ENCODE results near the gene PRPF18. TPM values are rescaled to one million over a fixed set of nuclear protein-coding genes. Genes with fewer than 3 reads are reported as not detected.
A peak's percentile ranks its signal among the peaks of the same experiment; 100 is the strongest.

PRPF18 gene
- total RNA-seq, 1 donor from 2014 or later, result 21.0 TPM

GRCh38 chr10:13658871-13659685 lies 72.3 kb downstream of the PRPF18 start:
- Histone ChIP-seq H3K4me2 (ENCODE audit: low read length) (no peak overlapping the region), H3K4me1 (ENCODE audit: insufficient read depth, low read length) (peaks cover 24% of the 10 kb centered on the region), H3K9ac (ENCODE audit: low read length) (peak overlapping the region; percentile 25), H3K4me3 (ENCODE audit: insufficient read depth, low read depth, low read length) (no peak overlapping the region), H3K79me2 (ENCODE audit: insufficient read depth, low read length) (peaks cover 15% of the 10 kb centered on the region), H3K9me3 (ENCODE audit: insufficient read depth, low read depth, low read length) (no peaks in the 10 kb centered on the region), H3K36me3 (ENCODE audit: insufficient read depth, low read length) (peaks cover 81% of the 10 kb centered on the region), H3K27ac (ENCODE audit: low read depth, low read length) (peak overlapping the region; percentile 43), H3K27me3 (ENCODE audit: insufficient read depth, low read length) (no peaks in the 10 kb centered on the region), H4K20me1 (ENCODE audit: insufficient read depth, low read length) (peaks cover 30% of the 10 kb centered on the region), H2AFZ (ENCODE audit: low read depth, low read length) (no peak overlapping the region)
- no peaks in the 10 kb centered on the region for H3K9me3 Mint-ChIP-seq (ENCODE audit: unreplicated experiment)
- H3K4me3 Mint-ChIP-seq (ENCODE audit: unreplicated experiment), result no peak overlapping the region
- peaks cover 26% of the 10 kb centered on the region for H3K36me3 Mint-ChIP-seq (ENCODE audit: low read depth, unreplicated experiment)
- TF ChIP-seq EZH2 (IDR thresholded peaks at IDR 0.05; ENCODE audit: insufficient read depth, low read length), result no peak
- TF ChIP-seq CTCF (IDR thresholded peaks at IDR 0.05; ENCODE audit: insufficient read depth, low read depth, low read length), result no peak
- peaks cover 11% of the 10 kb centered on the region for H3K4me1 Mint-ChIP-seq (ENCODE audit: low read depth, unreplicated experiment)
- FAIRE-seq (no peak), DNase-seq (ENCODE audit: low read depth) (no peak)
- H3K27ac Mint-ChIP-seq (ENCODE audit: unreplicated experiment), result no peak overlapping the region
- H3K27me3 Mint-ChIP-seq (ENCODE audit: low read depth, unreplicated experiment), result no peaks in the 10 kb centered on the region

GRCh38 chr10:13659887-13660550 lies 73.3 kb downstream of the PRPF18 start:
- H3K4me3 ChIP-seq (ENCODE audit: insufficient read depth, low read depth, low read length), result no peak overlapping the region
- H2AFZ ChIP-seq (ENCODE audit: low read depth, low read length), result no peak overlapping the region
- TF ChIP-seq CTCF (IDR thresholded peaks at IDR 0.05; ENCODE audit: insufficient read depth, low read depth, low read length) (peak; percentile 89), EZH2 (IDR thresholded peaks at IDR 0.05; ENCODE audit: insufficient read depth, low read length) (no peak)
- peaks cover 23% of the 10 kb centered on the region for H3K36me3 Mint-ChIP-seq (ENCODE audit: low read depth, unreplicated experiment)
- peak overlapping the region; percentile 2 for H3K4me2 ChIP-seq (ENCODE audit: low read length)
- DNase-seq (ENCODE audit: low read depth), result peak; percentile 36
- peaks cover 22% of the 10 kb centered on the region for H4K20me1 ChIP-seq (ENCODE audit: insufficient read depth, low read length)
- H3K27me3 ChIP-seq (ENCODE audit: insufficient read depth, low read length), result no peaks in the 10 kb centered on the region
- H3K27ac Mint-ChIP-seq (ENCODE audit: unreplicated experiment), result peak overlapping the region; percentile 49
- no peaks in the 10 kb centered on the region for H3K9me3 Mint-ChIP-seq (ENCODE audit: unreplicated experiment)
- peak; percentile 76 for FAIRE-seq
- H3K9me3 ChIP-seq (ENCODE audit: insufficient read depth, low read depth, low read length), result no peaks in the 10 kb centered on the region
- H3K4me1 ChIP-seq (ENCODE audit: insufficient read depth, low read length), result peaks cover 24% of the 10 kb centered on the region
- peaks cover 11% of the 10 kb centered on the region for H3K4me1 Mint-ChIP-seq (ENCODE audit: low read depth, unreplicated experiment)
- H3K27me3 Mint-ChIP-seq (ENCODE audit: low read depth, unreplicated experiment), result no peaks in the 10 kb centered on the region
- H3K27ac ChIP-seq (ENCODE audit: low read depth, low read length), result peak overlapping the region; percentile 43
- H3K9ac ChIP-seq (ENCODE audit: low read length), result peak overlapping the region; percentile 39
- H3K4me3 Mint-ChIP-seq (ENCODE audit: unreplicated experiment), result peak overlapping the region; percentile 30
- H3K79me2 ChIP-seq (ENCODE audit: insufficient read depth, low read length), result peaks cover 10% of the 10 kb centered on the region
- peaks cover 82% of the 10 kb centered on the region for H3K36me3 ChIP-seq (ENCODE audit: insufficient read depth, low read length)

Measured in astrocyte (in vitro differentiated cells and primary cell).